HG03469 (cell line): ENCODE results near the gene NOP9.
A peak's percentile ranks its signal among the peaks of the same experiment; 100 is the strongest.

ENCODE experiments used
- ATAC-seq: cut with Tn5 transposase; IDR thresholded peaks from one replicate; pipeline ENCODE4 v1.9.1; 2021; ENCODE audit warnings: mild to moderate bottlenecking, moderate library complexity, moderate number of reproducible peaks; ENCODE audit not compliant: unreplicated experiment

The NOP9 gene

GRCh38 chr14:24280797-24281460 lies 18.7 kb upstream of the NOP9 start:
- ATAC-seq: no peak

- ATAC-seq: no peak
Observed at GRCh38 chr14:24281636-24282035, 18.0 kb upstream of the NOP9 start.

GRCh38 chr14:24282736-24283135 lies 16.9 kb upstream of the NOP9 start:
- ATAC-seq: no peak

GRCh38 chr14:24283796-24284460 lies 15.7 kb upstream of the NOP9 start:
- no peak for ATAC-seq

GRCh38 chr14:24284501-24285035 lies 15.1 kb upstream of the NOP9 start:
- no peak for ATAC-seq

- no peak for ATAC-seq
Observed at GRCh38 chr14:24285351-24285750, 14.3 kb upstream of the NOP9 start.

GRCh38 chr14:24286996-24287395 lies 12.7 kb upstream of the NOP9 start:
- no peak for ATAC-seq

- ATAC-seq: no peak
Observed at GRCh38 chr14:24289649-24290280, 9.9 kb upstream of the NOP9 start.

GRCh38 chr14:24290746-24291145 lies 8.9 kb upstream of the NOP9 start:
- no peak for ATAC-seq

- no peak for ATAC-seq
Observed at GRCh38 chr14:24291446-24292117, 8.1 kb upstream of the NOP9 start.

- no peak for ATAC-seq
Observed at GRCh38 chr14:24292118-24292807, 7.4 kb upstream of the NOP9 start.

- no peak for ATAC-seq
Observed at GRCh38 chr14:24293525-24293924, 6.1 kb upstream of the NOP9 start.

GRCh38 chr14:24296341-24297157 lies 3.1 kb upstream of the NOP9 start:
- ATAC-seq: peak; percentile 44

GRCh38 chr14:24297190-24297964 lies 2.3 kb upstream of the NOP9 start:
- peak; percentile 8 for ATAC-seq

GRCh38 chr14:24298892-24299254 lies 777 bp upstream of the NOP9 start:
- ATAC-seq: no peak

- no peak for ATAC-seq
Observed at GRCh38 chr14:24300326-24300980, 803 bp downstream of the NOP9 start.

GRCh38 chr14:24304019-24304387 lies 4.4 kb downstream of the NOP9 start:
- ATAC-seq: no peak

- ATAC-seq: no peak
Observed at GRCh38 chr14:24307156-24307574, 7.5 kb downstream of the NOP9 start.
